NCI-H2196 (cell line): ENCODE results near the gene PLCH1.

ENCODE experiments used
- DNase-seq: peaks from one replicate; lab custom pipeline; 2025; ENCODE audit not compliant: unreplicated experiment; lab: John Stamatoyannopoulos, UW

The PLCH1 gene

GRCh38 chr3:155354658-155355057 is 390.2 kb downstream of the PLCH1 start:
- DNase-seq, result no peak

GRCh38 chr3:155352900-155353490 is 391.9 kb downstream of the PLCH1 start:
- peak; percentile 65 for DNase-seq

GRCh38 chr3:155350571-155350970 is 394.3 kb downstream of the PLCH1 start:
- no peak for DNase-seq

- DNase-seq, result no peak
Measured at GRCh38 chr3:155347901-155348300, 397.0 kb downstream of the PLCH1 start.

GRCh38 chr3:155342344-155342743 is 402.5 kb downstream of the PLCH1 start:
- DNase-seq, result no peak

GRCh38 chr3:155339052-155339451 is 405.8 kb downstream of the PLCH1 start:
- DNase-seq, result no peak

- DNase-seq, result no peak
Measured at GRCh38 chr3:155335724-155336354, 409.0 kb downstream of the PLCH1 start.

GRCh38 chr3:155334914-155335723 is 409.8 kb downstream of the PLCH1 start:
- DNase-seq, result no peak

- no peak for DNase-seq
Measured at GRCh38 chr3:155334215-155334913, 410.5 kb downstream of the PLCH1 start.

- no peak for DNase-seq
Measured at GRCh38 chr3:155332716-155333115, 412.2 kb downstream of the PLCH1 start.

- no peak for DNase-seq
Measured at GRCh38 chr3:155331078-155331477, 413.8 kb downstream of the PLCH1 start.

GRCh38 chr3:155330370-155330769 is 414.5 kb downstream of the PLCH1 start:
- DNase-seq, result no peak

- DNase-seq, result no peak
Measured at GRCh38 chr3:155329513-155330048, 415.3 kb downstream of the PLCH1 start.

GRCh38 chr3:155327871-155328270 is 417.0 kb downstream of the PLCH1 start:
- DNase-seq, result no peak

- no peak for DNase-seq
Measured at GRCh38 chr3:155327430-155327829, 417.4 kb downstream of the PLCH1 start.

GRCh38 chr3:155326901-155327300 is 418.0 kb downstream of the PLCH1 start:
- no peak for DNase-seq

GRCh38 chr3:155326244-155326643 is 418.6 kb downstream of the PLCH1 start:
- DNase-seq, result no peak
